GDM1 (cell line): ENCODE measurements around the gene PLCD3.
A peak's percentile ranks its signal among the peaks of the same experiment; 100 is the strongest.

Experiments
- DNase-seq: peaks from one replicate; lab custom pipeline; 2025; lab: John Stamatoyannopoulos, UW

Gene PLCD3

GRCh38 chr17:45103269-45103795 is 29.0 kb downstream of the PLCD3 start:
- DNase-seq: no peak

- no peak for DNase-seq
Observed at GRCh38 chr17:45102856-45103255, 29.5 kb downstream of the PLCD3 start.

- no peak for DNase-seq
Observed at GRCh38 chr17:45101883-45102811, 30.2 kb downstream of the PLCD3 start.

- no peak for DNase-seq
Observed at GRCh38 chr17:45101546-45101882, 30.8 kb downstream of the PLCD3 start.

- DNase-seq: peak; percentile 40
Observed at GRCh38 chr17:45098869-45099616, 33.3 kb downstream of the PLCD3 start.

- no peak for DNase-seq
Observed at GRCh38 chr17:45098081-45098868, 34.0 kb downstream of the PLCD3 start.

GRCh38 chr17:45096926-45097325 is 35.4 kb downstream of the PLCD3 start:
- no peak for DNase-seq

- no peak for DNase-seq
Observed at GRCh38 chr17:45096141-45096540, 36.2 kb downstream of the PLCD3 start.

- no peak for DNase-seq
Observed at GRCh38 chr17:45093444-45094110, 38.7 kb downstream of the PLCD3 start.

- no peak for DNase-seq
Observed at GRCh38 chr17:45092911-45093430, 39.3 kb downstream of the PLCD3 start.

GRCh38 chr17:45091778-45092425 is 40.4 kb downstream of the PLCD3 start:
- no peak for DNase-seq

GRCh38 chr17:45090711-45091110 is 41.6 kb downstream of the PLCD3 start:
- DNase-seq: no peak

GRCh38 chr17:45088741-45089140 is 43.6 kb downstream of the PLCD3 start:
- DNase-seq: no peak

- DNase-seq: no peak
Observed at GRCh38 chr17:45087978-45088377, 44.3 kb downstream of the PLCD3 start.

- DNase-seq: no peak
Observed at GRCh38 chr17:45087504-45087975, 44.8 kb downstream of the PLCD3 start.

- no peak for DNase-seq
Observed at GRCh38 chr17:45086865-45087503, 45.3 kb downstream of the PLCD3 start.

GRCh38 chr17:45086391-45086790 is 45.9 kb downstream of the PLCD3 start:
- no peak for DNase-seq

- no peak for DNase-seq
Observed at GRCh38 chr17:45081047-45081703, 51.1 kb downstream of the PLCD3 start.

- DNase-seq: peak; percentile 56
Observed at GRCh38 chr17:45077643-45078042, 54.7 kb downstream of the PLCD3 start.
